HepG2 (cell line): ENCODE data around the gene MAGI1. TPM values are rescaled to one million over a fixed set of nuclear protein-coding genes. Genes with fewer than 3 reads are reported as not detected.

Source experiments
- ATAC-seq: fragments of 200-7000 bp; cut with Tn5 transposase; 3 replicates; pipeline ENCODE4 v1.9.1; 2020; ENCODE audit warnings: mild to moderate bottlenecking, moderate library complexity
- BruUV-seq: library from RNA; stranded (reverse); fragments of 400-500 nt; replicated peaks from 2 replicates; lab custom pipeline; 2021; lab: Mats Ljungman, UMichigan
- CTCF ChIA-PET: fragments of 300-600 bp; formaldehyde crosslinking; extraction: SDS; loops from one replicate; lab custom pipeline; 2021; ENCODE audit warnings: low total read pairs, inconsistent platforms, low intra/inter-chr PET ratio; lab: Yijun Ruan, JAX
- POLR2A ChIA-PET: fragments of 350-600 bp; sonication (Branson Sonifier 250); formaldehyde crosslinking; loops from one replicate; lab custom pipeline; 2020; ENCODE audit warnings: antibody characterized with exemption, inconsistent platforms; lab: Yijun Ruan, JAX
- DNase-seq: peaks from one replicate; pipeline ENCODE4 v3.0.0-alpha.2; 2015; ENCODE audit warnings: low spot score
- FAIRE-seq: peaks from 3 replicates; lab custom pipeline; 2011; peaks lifted over from hg19 to GRCh38; lab: Jason Lieb, UNC
- H2AFZ ChIP-seq: one replicate; pipeline ENCODE4 v1.6.1; 2011; ENCODE audit warnings: low read length, inconsistent platforms
- H3K27ac ChIP-seq: fragments of 300-600 bp; 3 replicates; pipeline ENCODE4 v1.8.0; 2011; ENCODE audit warnings: mixed run types, mild to moderate bottlenecking, mixed read lengths, low read length, inconsistent platforms; ENCODE audit not compliant: insufficient read depth; ENCODE audit errors: extremely low read length
- H3K27me3 ChIP-seq, 2 experiments: fragments of 200-600 bp in 1 of 2; 2 replicates in 1 of 2; 3 replicates in 1 of 2; pipeline versions ENCODE4 v1.6.0 to v1.8.0; 2011; ENCODE audit warnings: low read length in 2 of 2, mild to moderate bottlenecking in 2 of 2, moderate library complexity in 2 of 2, inconsistent platforms in 1 of 2; ENCODE audit not compliant: insufficient read depth in 2 of 2, control insufficient read depth in 1 of 2
- H3K36me3 ChIP-seq, 2 experiments: fragments of 200-600 bp in 1 of 2; replicated peaks in 1 of 2; 2 replicates in 1 of 2; 3 replicates in 1 of 2; pipeline versions ENCODE4 v1.5.1 to v1.8.0; 2011; ENCODE audit warnings: low read length in 2 of 2, inconsistent platforms in 1 of 2; ENCODE audit not compliant: insufficient read depth in 2 of 2, control insufficient read depth in 1 of 2
- H3K4me1 ChIP-seq: 2 replicates; pipeline ENCODE4 v1.5.1; 2012; ENCODE audit warnings: low read length, inconsistent platforms; ENCODE audit not compliant: insufficient read depth
- H3K4me2 ChIP-seq: 2 replicates; pipeline ENCODE4 v1.6.0; 2011; ENCODE audit warnings: low read depth, low read length, inconsistent platforms
- H3K4me3 ChIP-seq, 3 experiments: fragments of 200-600 bp in 1 of 3; sonication (generic), shearing (Covaris generic) in 1 of 3; replicated peaks in 1 of 3; 2 replicates each; pipeline ENCODE4 v1.5.1; 2011 to 2016; ENCODE audit warnings: low read length in 3 of 3, inconsistent platforms in 2 of 3, low read depth in 2 of 3, mild to moderate bottlenecking in 2 of 3, control low read depth in 1 of 3, mixed read lengths in 1 of 3; ENCODE audit not compliant: insufficient read depth in 1 of 3
- H3K79me2 ChIP-seq: one replicate; pipeline ENCODE4 v1.6.1; 2011; ENCODE audit warnings: low read length, inconsistent platforms; ENCODE audit not compliant: insufficient read depth
- H3K9ac ChIP-seq: 2 replicates; pipeline ENCODE4 v1.6.0; 2011; ENCODE audit warnings: mild to moderate bottlenecking, low read depth, low read length, inconsistent platforms; ENCODE audit not compliant: insufficient read depth
- H3K9me3 ChIP-seq: 2 replicates; pipeline ENCODE4 v1.5.1; 2012; ENCODE audit warnings: mild to moderate bottlenecking, low read length
- H4K20me1 ChIP-seq: 2 replicates; pipeline ENCODE4 v1.6.0; 2011; ENCODE audit warnings: inconsistent platforms, mild to moderate bottlenecking, low read length, moderate library complexity; ENCODE audit not compliant: insufficient read depth
- CTCF ChIP-seq: sonication (generic); formaldehyde crosslinking; IDR thresholded peaks from 2 replicates; pipeline ENCODE4 v1.5.0; 2020; ENCODE audit warnings: mild to moderate bottlenecking, missing genetic modification reagents, moderate library complexity
- MAFK ChIP-seq, 2 experiments: IDR thresholded peaks in 1 of 2; conservative IDR thresholded peaks in 1 of 2; 2 replicates each; pipeline ENCODE4 v1.6.1; 2011; ENCODE audit warnings: improper control_type of control experiment in 2 of 2, low read length in 2 of 2
- SAFB2 ChIP-seq: sonication (generic); formaldehyde crosslinking; IDR thresholded peaks from 2 replicates; pipeline ENCODE4 v1.5.1; 2020; ENCODE audit warnings: missing genetic modification reagents, low read depth, mild to moderate bottlenecking, borderline replicate concordance
- SMC3 ChIP-seq: IDR thresholded peaks from 2 replicates; pipeline ENCODE4 v1.6.1; 2011; ENCODE audit warnings: low read length, improper control_type of control experiment
- SOX6 ChIP-seq, 2 experiments: fragments of 450-650 bp in 1 of 2; sonication (generic) in 1 of 2; formaldehyde crosslinking in 1 of 2; IDR thresholded peaks; 2 replicates each; pipeline versions ENCODE4 v1.4.0 to v1.6.1; 2017 to 2020; ENCODE audit warnings: antibody characterized with exemption in 1 of 2, mild to moderate bottlenecking in 1 of 2, missing genetic modification reagents in 1 of 2
- STAG1 ChIP-seq: sonication (generic); formaldehyde crosslinking; IDR thresholded peaks from 2 replicates; pipeline ENCODE4 v1.4.0; 2020; ENCODE audit warnings: missing genetic modification reagents
- ZNF607 ChIP-seq: sonication (generic); formaldehyde crosslinking; IDR thresholded peaks from 2 replicates; pipeline ENCODE4 v1.5.1; 2020; ENCODE audit warnings: missing genetic modification reagents, mild to moderate bottlenecking, borderline replicate concordance
- WGBS: methylation state at CpG from one replicate; pipeline ENCODE4 v1.1.6; 2017; ENCODE audit warnings: low lambda C conversion rate; 5-methylcytosine and 5-hydroxymethylcytosine counted together
- in situ Hi-C: cut with HindIII; loops from 2 replicates; pipeline ENCODE4 v1.10.0; 2017; ENCODE audit warnings: low pct_unique_long_range_greater_than_20kb; ENCODE audit not compliant: extremely low pct_ligation_motif_present
- intact Hi-C: fragments of 100-400 bp; cut with micrococcal nuclease; formaldehyde crosslinking; loops from one replicate; pipeline ENCODE4 v1.10.0; 2022; ENCODE audit not compliant: unreplicated experiment
- polyA plus RNA-seq, 8 experiments: library from polyadenylated mRNA; depleted of rRNA in 3 of 8; stranded (reverse) in 7 of 8; unstranded in 1 of 8; fragments of >200 nt; fragmentation: Illumina TruSeq in 4 of 8; extraction: Trizol in 4 of 8; gene quantifications; 2 replicates each; pipeline versions ENCODE4 v1.2.1 to v1.2.3, GENCODE V29; 2011 to 2016; ENCODE audit warnings: low read depth in 4 of 8, missing spikeins in 1 of 8, mixed read lengths in 1 of 8; ENCODE audit not compliant: insufficient read depth in 1 of 8
- total RNA-seq, 5 experiments: library from RNA; depleted of rRNA; stranded (reverse); fragments of >200 nt; fragmentation: Illumina TruSeq; extraction: Trizol; gene quantifications; 2 replicates each; pipeline ENCODE4 v1.2.3, GENCODE V29; 2016; ENCODE audit warnings: low read depth in 1 of 5

Gene MAGI1
- total and polyA plus RNA-seq, 2 of the 13 experiments (the other 11 are each of a cell fraction or from before 2014, with no cell fraction given) = 22.2 to 26.0 TPM

- 100% methylated on average over 3 of the region's 3 CpGs for WGBS
- no peak overlapping the region for H3K4me2 ChIP-seq
- H3K4me3 ChIP-seq = no peak overlapping the region
- no TSS peak for BruUV-seq
- peaks cover 82% of the 10 kb centered on the region for H3K79me2 ChIP-seq
- intact Hi-C loops = loop anchor here (1.0 to 10.0 kb wide), 3 partner anchors 37 to 223 kb away; no protein-coding TSS in a partner anchor
- H3K27ac ChIP-seq = no peak overlapping the region
- DNase-seq (no peak), FAIRE-seq (no peak), ATAC-seq (no peak)
- H3K4me1 ChIP-seq = peaks cover 7% of the 10 kb centered on the region
- no peak overlapping the region for H3K9ac ChIP-seq
- CTCF ChIA-PET = no interaction called here
- no peaks in the 10 kb centered on the region for H3K36me3 ChIP-seq
- TF ChIP-seq SOX6 (IDR thresholded peaks at IDR 0.05) (no peak), SOX6 (CRISPR knock-in tag; IDR thresholded peaks at IDR 0.05) (no peak), STAG1 (CRISPR knock-in tag) (peak; percentile 18; the same call in 1 of the 2 replicates)
- H4K20me1 ChIP-seq = peaks cover 20% of the 10 kb centered on the region
- POLR2A ChIA-PET = no interaction called here
- peaks cover 12% of the 10 kb centered on the region for H3K9me3 ChIP-seq
- H2AFZ ChIP-seq = no peak overlapping the region
- no peaks in the 10 kb centered on the region for H3K27me3 ChIP-seq
- in situ Hi-C loops = no loop called here
Measured at GRCh38 chr3:65914740-65915367, 123.9 kb downstream of the MAGI1 start.

GRCh38 chr3:65914032-65914739, 124.5 kb downstream of the MAGI1 start:
- no peaks in the 10 kb centered on the region for H3K36me3 ChIP-seq
- ATAC-seq (peak; percentile 77), DNase-seq (no peak), FAIRE-seq (no peak)
- ChIA-PET POLR2A (no interaction called here), CTCF (no interaction called here)
- no peak overlapping the region for H3K27ac ChIP-seq
- peaks cover 12% of the 10 kb centered on the region for H3K9me3 ChIP-seq
- 87% methylated on average over 5 of the region's 5 CpGs for WGBS
- H3K4me2 ChIP-seq = no peak overlapping the region
- H3K4me1 ChIP-seq = peaks cover 7% of the 10 kb centered on the region
- intact Hi-C loops = loop anchor here (1.0 to 10.0 kb wide), 3 partner anchors 38 to 224 kb away; no protein-coding TSS in a partner anchor
- TF ChIP-seq ZNF607 (CRISPR knock-in tag) (no peak), MAFK (conservative IDR thresholded peaks at IDR 0.05 in 1 of 2, IDR thresholded peaks at IDR 0.05 in 1 of 2; ENCODE audit: low read length in 2 of 2) (peak in 1 of 2 experiments; percentile 9; a peak in 1 of 4 replicates), STAG1 (CRISPR knock-in tag) (peak; percentile 52), CTCF (CRISPR knock-in tag) (peak; percentile 27; the same call in 1 of the 2 replicates), SAFB2 (CRISPR knock-in tag) (no peak), SMC3 (peak; percentile 10; the same call in 1 of the 2 replicates)
- H3K4me3 ChIP-seq = no peak overlapping the region
- in situ Hi-C loops = no loop called here
- H4K20me1 ChIP-seq = peaks cover 20% of the 10 kb centered on the region
- no peaks in the 10 kb centered on the region for H3K27me3 ChIP-seq
- H3K79me2 ChIP-seq = peaks cover 79% of the 10 kb centered on the region
- no peak overlapping the region for H2AFZ ChIP-seq
- H3K9ac ChIP-seq = no peak overlapping the region
- no TSS peak for BruUV-seq
